Measurements from ENCODE around the gene IL17RD. TPM values are rescaled to one million over a fixed set of nuclear protein-coding genes. Genes with fewer than 3 reads are reported as not detected.

IL17RD gene
- polyA plus RNA-seq, 1 of the 3 experiments (the other 2 are of a cell fraction): 2.4 TPM

DNA sequence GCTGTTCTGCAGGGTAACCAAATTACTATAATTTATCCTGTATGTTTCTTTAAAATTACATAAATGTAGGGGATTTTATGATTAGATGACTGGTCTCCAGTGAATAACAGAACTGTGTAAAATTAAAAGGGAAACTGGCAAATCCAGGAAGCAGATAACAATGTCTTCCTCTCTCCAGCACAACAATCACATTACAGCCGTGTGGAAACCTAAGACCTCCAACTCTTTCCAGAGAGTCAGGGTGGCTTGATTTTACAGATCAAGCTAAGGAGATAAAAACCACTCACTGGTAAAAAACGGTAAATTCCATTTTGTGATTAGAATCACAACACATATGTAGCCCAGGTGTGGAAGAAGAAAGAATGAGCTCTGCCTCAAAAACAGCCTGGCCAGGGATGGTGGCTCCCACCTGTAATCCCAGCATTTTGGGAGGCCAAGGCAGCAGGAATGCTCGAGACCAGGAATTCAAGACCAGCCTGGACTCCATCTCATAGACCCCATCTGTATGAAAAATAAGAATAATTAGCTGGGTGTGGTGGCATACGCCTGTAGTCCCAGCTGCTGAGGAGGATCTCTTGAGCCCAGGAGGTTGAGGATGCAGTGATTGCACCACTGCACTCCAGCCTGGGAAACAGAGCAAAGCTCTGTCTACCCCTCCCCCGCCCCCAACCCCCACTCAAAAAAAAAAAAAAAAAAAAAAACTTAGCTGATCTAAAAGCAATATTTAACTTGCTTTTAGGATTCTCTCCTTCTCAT lies 29.0 kb downstream of the IL17RD start (continued):
- no peak for TF ChIP-seq SIN3A (IDR thresholded peaks at IDR 0.05; ENCODE audit: borderline replicate concordance, low read depth, low read length)
- TF ChIP-seq EZH2phosphoT487 (IDR thresholded peaks at IDR 0.05; ENCODE audit: borderline replicate concordance, low read depth): no peak
- TF ChIP-seq TEAD4 (IDR thresholded peaks at IDR 0.05; ENCODE audit: borderline replicate concordance, insufficient read depth): no peak
- no peak for TF ChIP-seq YY1 (IDR thresholded peaks at IDR 0.05; ENCODE audit: low read depth)
- peak in 1 of 2 experiments; percentile 91; a peak in 2 of 4 replicates for TF ChIP-seq EP300 (IDR thresholded peaks at IDR 0.05; ENCODE audit: borderline replicate concordance in 1 of 2, low read depth in 1 of 2, low read length in 1 of 2)
- TF ChIP-seq CTCF (IDR thresholded peaks at IDR 0.05): no peak

GRCh38 chr3:57133157-57133556 lies 32.0 kb downstream of the IL17RD start:
- ChIA-PET POLR2A (no interaction called here), CTCF (interaction anchor here (0.7 to 2.7 kb wide), 2 partner anchors 19 to 33 kb away, joined by 3 to 10 read pairs; no protein-coding TSS in a partner anchor)
- Histone ChIP-seq H3K27ac (ENCODE audit: low read depth in 2 of 2, low read length in 1 of 2) (peak overlapping the region in 1 of 2 experiments; percentile 62; a peak in 2 of 4 replicates), H3K9ac (no peak overlapping the region), H3K27me3 (ENCODE audit: insufficient read depth) (no peaks in the 10 kb centered on the region), H3K79me2 (ENCODE audit: insufficient read depth) (no peaks in the 10 kb centered on the region), H3K4me2 (no peak overlapping the region), H4K20me1 (ENCODE audit: insufficient read depth) (no peaks in the 10 kb centered on the region), H3K4me3 (ENCODE audit: low read depth in 2 of 2, low read length in 1 of 2) (no peak overlapping the region), H2AFZ (ENCODE audit: low read depth) (no peak overlapping the region), H3K36me3 (replicated peaks in 1 of 2; ENCODE audit: control insufficient read depth in 1 of 2, insufficient read depth in 2 of 2, low read length in 1 of 2) (no peaks in the 10 kb centered on the region), H3K4me1 (ENCODE audit: control insufficient read depth in 1 of 2, insufficient read depth in 2 of 2, low read depth in 1 of 2, low read length in 1 of 2) (peaks cover 0 to 68% of the 10 kb centered on the region in 2 experiments; a peak in 3 of 4 replicates), H3F3A (replicated peaks; ENCODE audit: insufficient read depth) (peaks cover 3% of the 10 kb centered on the region), H3K9me3 (no peaks in the 10 kb centered on the region), H3K9me2 (no peaks in the 10 kb centered on the region)
- WGBS (ENCODE audit: low lambda C conversion rate): 78% methylated on average over 4 of the region's 4 CpGs
- DNase-seq: no peak
- TF ChIP-seq IRF3 (IDR thresholded peaks at IDR 0.05; ENCODE audit: low read depth, low read length) (no peak), RFX5 (IDR thresholded peaks at IDR 0.05; ENCODE audit: low read length) (no peak), GATA2 (CRISPR knock-in tag; IDR thresholded peaks at IDR 0.05) (no peak), RXRA (IDR thresholded peaks at IDR 0.05; ENCODE audit: borderline replicate concordance, low read depth) (no peak), CHD2 (IDR thresholded peaks at IDR 0.05; ENCODE audit: low read length, partially characterized antibody) (no peak), FOSL2 (IDR thresholded peaks at IDR 0.05; ENCODE audit: borderline replicate concordance, low read depth) (no peak), ZBTB33 (IDR thresholded peaks at IDR 0.05; ENCODE audit: borderline replicate concordance, low read depth) (no peak), TAF1 (IDR thresholded peaks at IDR 0.05; ENCODE audit: borderline replicate concordance, low read depth, low read length) (no peak), FOXM1 (IDR thresholded peaks at IDR 0.05; ENCODE audit: low read depth) (no peak), NRF1 (IDR thresholded peaks at IDR 0.05; ENCODE audit: low read depth, low read length) (no peak), NFIC (IDR thresholded peaks at IDR 0.05; ENCODE audit: borderline replicate concordance) (no peak), SMC3 (IDR thresholded peaks at IDR 0.05; ENCODE audit: low read depth, low read length) (no peak), MXI1 (IDR thresholded peaks at IDR 0.05; ENCODE audit: low read depth, low read length) (no peak), PBX3 (IDR thresholded peaks at IDR 0.05) (no peak), JUND (IDR thresholded peaks at IDR 0.05) (no peak), MEF2A (IDR thresholded peaks at IDR 0.05; ENCODE audit: borderline replicate concordance, low read depth) (no peak)
- TF ChIP-seq, protein P1, sequence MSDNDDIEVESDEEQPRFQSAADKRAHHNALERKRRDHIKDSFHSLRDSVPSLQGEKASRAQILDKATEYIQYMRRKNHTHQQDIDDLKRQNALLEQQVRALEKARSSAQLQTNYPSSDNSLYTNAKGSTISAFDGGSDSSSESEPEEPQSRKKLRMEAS (IDR thresholded peaks at IDR 0.05; ENCODE audit: low read depth): no peak

All from SK-N-SH (cell line).